Measurements from ENCODE around the gene TPM4. TPM values are rescaled to one million over a fixed set of nuclear protein-coding genes. Genes with fewer than 3 reads are reported as not detected.
A peak's percentile ranks its signal among the peaks of the same experiment; 100 is the strongest.

The TPM4 gene
- total and polyA plus RNA-seq, 2 of the 13 experiments (the other 11 are each of a cell fraction or from before 2014, with no cell fraction given) = 180 to 188 TPM

GRCh38 chr19:16111160-16111908 is 35.0 kb downstream of the TPM4 start, which contains the start of gene RAB8A (continued):
- TF ChIP-seq HBP1 (CRISPR knock-in tag; IDR thresholded peaks at IDR 0.05; ENCODE audit: low read depth) (no peak; the same call in 1 of the 2 replicates), SNAI1 (CRISPR knock-in tag; IDR thresholded peaks at IDR 0.05; ENCODE audit: borderline replicate concordance) (no peak), PBX2 (CRISPR knock-in tag; IDR thresholded peaks at IDR 0.05) (peak; percentile 97), ZMYM3 (CRISPR knock-in tag; IDR thresholded peaks at IDR 0.05) (peak; percentile 87), ZNF331 (CRISPR knock-in tag; IDR thresholded peaks at IDR 0.05) (peak; percentile 68; the same call in 1 of the 2 replicates), ZFP36L2 (CRISPR knock-in tag; IDR thresholded peaks at IDR 0.05) (no peak), ZNF251 (CRISPR knock-in tag; IDR thresholded peaks at IDR 0.05) (no peak), ZBTB37 (CRISPR knock-in tag; IDR thresholded peaks at IDR 0.05) (no peak), CHD2 (IDR thresholded peaks at IDR 0.05; ENCODE audit: low read depth, low read length) (peak; percentile 57), SATB2 (CRISPR knock-in tag; IDR thresholded peaks at IDR 0.05) (no peak), KLF16 (CRISPR knock-in tag; IDR thresholded peaks at IDR 0.05) (peak in 1 of 2 experiments; percentile 78; a peak in 2 of 4 replicates), ZNF569 (CRISPR knock-in tag; IDR thresholded peaks at IDR 0.05; ENCODE audit: borderline replicate concordance) (no peak), ZNF317 (CRISPR knock-in tag; IDR thresholded peaks at IDR 0.05) (no peak; the same call in 1 of the 2 replicates), ZNF83 (CRISPR knock-in tag; IDR thresholded peaks at IDR 0.05; ENCODE audit: borderline replicate concordance) (no peak), MLX (CRISPR knock-in tag; IDR thresholded peaks at IDR 0.05) (peak; percentile 78), ZNF788 (CRISPR knock-in tag; IDR thresholded peaks at IDR 0.05; ENCODE audit: borderline replicate concordance) (peak; percentile 73; the same call in 1 of the 2 replicates), AGO2 (optimal IDR thresholded peaks at IDR 0.05; ENCODE audit: low read depth, low read length) (no peak), MLXIP (CRISPR knock-in tag; IDR thresholded peaks at IDR 0.05; ENCODE audit: borderline replicate concordance) (no peak), ELF3 (CRISPR knock-in tag; IDR thresholded peaks at IDR 0.05) (peak; percentile 86), SAFB2 (CRISPR knock-in tag; IDR thresholded peaks at IDR 0.05; ENCODE audit: borderline replicate concordance, low read depth) (peak; percentile 47), ZNF577 (CRISPR knock-in tag; IDR thresholded peaks at IDR 0.05; ENCODE audit: borderline replicate concordance, low read depth) (no peak), ZNF205 (CRISPR knock-in tag; IDR thresholded peaks at IDR 0.05) (no peak), TMF1 (CRISPR knock-in tag; IDR thresholded peaks at IDR 0.05; ENCODE audit: low read depth) (peak; percentile 94)

All from HepG2 (cell line).